ENCODE measurements around the gene HRH2. TPM values are rescaled to one million over a fixed set of nuclear protein-coding genes. Genes with fewer than 3 reads are reported as not detected.
"Not testable (repeated sequence)": the region's sequence is repeated elsewhere in the genome, so short reads cannot be mapped to it uniquely, and the experiment has no call there.

HRH2 gene
- total and polyA plus RNA-seq, 2 donors (not counting 1 experiment from before 2014, with no cell fraction given): 0.46 TPM; not detected in 1

DNA sequence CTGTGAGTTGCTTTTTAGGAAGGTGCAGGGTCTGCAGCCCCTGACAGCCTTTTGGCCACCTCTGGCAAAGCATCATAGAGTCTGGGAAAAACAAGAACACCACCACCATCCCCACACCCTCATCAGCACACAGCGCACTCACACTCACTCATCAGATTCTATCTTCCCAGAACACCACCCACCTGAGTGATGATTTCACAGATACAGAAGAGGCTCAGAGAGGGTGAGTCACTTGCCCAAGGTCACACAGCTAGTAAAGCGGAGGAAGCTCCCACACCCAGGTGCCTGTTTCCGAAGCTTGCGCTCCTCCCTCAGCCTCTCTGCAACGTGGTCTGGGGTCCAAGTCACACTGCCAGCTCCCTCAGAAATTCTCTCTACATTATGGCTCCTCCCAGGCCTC is 41.8 kb upstream of the HRH2 start:
- POLR2A ChIA-PET: no interaction called here

DNA sequence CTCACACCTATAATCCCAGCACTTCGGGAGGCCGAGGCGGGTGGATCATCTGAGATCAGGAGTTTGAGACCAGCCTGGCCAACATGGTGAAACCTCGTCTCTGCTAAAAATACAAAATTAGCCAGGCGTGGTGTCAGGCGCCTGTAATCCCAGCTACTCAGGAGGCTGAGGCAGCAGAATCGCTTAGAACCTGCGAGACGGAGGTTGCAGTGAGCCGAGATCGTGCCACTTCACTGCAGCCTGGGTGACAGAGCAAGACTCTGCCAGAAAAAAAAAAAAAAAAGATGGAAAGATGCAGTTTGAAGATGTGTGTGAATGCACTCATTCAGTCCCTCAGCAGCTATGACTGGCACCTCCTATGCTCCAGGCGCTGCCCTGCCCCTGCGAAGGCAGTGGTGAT is 41.3 kb upstream of the HRH2 start:
- H3K27me3 Mint-ChIP-seq; DNase-seq; intact Hi-C loops (cut with micrococcal nuclease); ATAC-seq (ENCODE audit: low read depth); H3K9ac ChIP-seq (ENCODE audit: low read length); H3K4me3 ChIP-seq (ENCODE audit: control extremely low read depth in 1 of 5, extremely low read depth in 1 of 5, insufficient read depth in 1 of 5, low read depth in 2 of 5, low read length in 4 of 5); H3K36me3 ChIP-seq (replicated peaks in 1 of 2; ENCODE audit: control extremely low read depth in 1 of 2, control insufficient read depth in 1 of 2, extremely low read depth in 1 of 2, insufficient read depth in 2 of 2, low read length in 1 of 2); H2AFZ ChIP-seq (ENCODE audit: insufficient read depth, low read depth, low read length, poor library complexity, severe bottlenecking); H3K4me2 ChIP-seq (replicated peaks; ENCODE audit: low read depth, low read length, poor library complexity, severe bottlenecking); H4K20me1 ChIP-seq (ENCODE audit: control insufficient read depth, insufficient read depth, low read length, poor library complexity, severe bottlenecking); H3K9me3 ChIP-seq (ENCODE audit: control extremely low read depth in 1 of 3, control insufficient read depth in 2 of 3, insufficient read depth in 1 of 3, low read length in 2 of 3); H3K4me1 ChIP-seq (ENCODE audit: control insufficient read depth in 2 of 2, insufficient read depth in 2 of 2, low read length in 2 of 2); POLR2A ChIA-PET; H3K4me3 Mint-ChIP-seq; H3K9me3 Mint-ChIP-seq (ENCODE audit: insufficient read depth); H3K27ac ChIP-seq (ENCODE audit: low read length in 2 of 2); H3K4me1 Mint-ChIP-seq; H3K27me3 ChIP-seq (replicated peaks in 1 of 4; ENCODE audit: control extremely low read depth in 1 of 4, control insufficient read depth in 3 of 4, insufficient read depth in 4 of 4, low read length in 3 of 4); H3K79me2 ChIP-seq (ENCODE audit: control insufficient read depth, insufficient read depth, low read length); CTCF ChIA-PET; H3K27ac Mint-ChIP-seq: not testable (repeated sequence)
- 95% methylated on average over 12 of the region's 13 CpGs for WGBS (ENCODE audit: insufficient coverage)

More for the DNA sequence above, 41.8 kb upstream of the HRH2 start:
- H3K4me2 ChIP-seq (replicated peaks; ENCODE audit: low read depth, low read length, poor library complexity, severe bottlenecking): no peak overlapping the region
- Mint-ChIP-seq H3K4me1 (no peaks in the 10 kb centered on the region), H3K27me3 (peaks cover 5% of the 10 kb centered on the region), H3K27ac (no peak overlapping the region), H3K9me3 (ENCODE audit: insufficient read depth) (peaks cover 4% of the 10 kb centered on the region), H3K4me3 (no peak overlapping the region)
- no peak overlapping the region for H2AFZ ChIP-seq (ENCODE audit: insufficient read depth, low read depth, low read length, poor library complexity, severe bottlenecking)
- H3K9ac ChIP-seq (ENCODE audit: low read length): no peak overlapping the region
- ATAC-seq (ENCODE audit: low read depth) (no peak), DNase-seq (no peak)
- WGBS (ENCODE audit: insufficient coverage): 100% methylated on average over 4 of the region's 5 CpGs
- H3K27me3 ChIP-seq (replicated peaks in 1 of 4; ENCODE audit: control extremely low read depth in 1 of 4, control insufficient read depth in 3 of 4, insufficient read depth in 4 of 4, low read length in 3 of 4): no peaks in the 10 kb centered on the region
- H3K4me1 ChIP-seq (ENCODE audit: control insufficient read depth in 2 of 2, insufficient read depth in 2 of 2, low read length in 2 of 2): no peaks in the 10 kb centered on the region
- intact Hi-C loops (cut with micrococcal nuclease): no loop called here
- CTCF ChIA-PET: no interaction called here
- H3K79me2 ChIP-seq (ENCODE audit: control insufficient read depth, insufficient read depth, low read length): no peaks in the 10 kb centered on the region
- no peaks in the 10 kb centered on the region for H3K36me3 ChIP-seq (replicated peaks in 1 of 2; ENCODE audit: control extremely low read depth in 1 of 2, control insufficient read depth in 1 of 2, extremely low read depth in 1 of 2, insufficient read depth in 2 of 2, low read length in 1 of 2)
- no peak overlapping the region for H3K4me3 ChIP-seq (ENCODE audit: control extremely low read depth in 1 of 5, extremely low read depth in 1 of 5, insufficient read depth in 1 of 5, low read depth in 2 of 5, low read length in 4 of 5)
- H4K20me1 ChIP-seq (ENCODE audit: control insufficient read depth, insufficient read depth, low read length, poor library complexity, severe bottlenecking): no peaks in the 10 kb centered on the region
- no peaks in the 10 kb centered on the region for H3K9me3 ChIP-seq (ENCODE audit: control extremely low read depth in 1 of 3, control insufficient read depth in 2 of 3, insufficient read depth in 1 of 3, low read length in 2 of 3)
- TF ChIP-seq, protein P1, sequence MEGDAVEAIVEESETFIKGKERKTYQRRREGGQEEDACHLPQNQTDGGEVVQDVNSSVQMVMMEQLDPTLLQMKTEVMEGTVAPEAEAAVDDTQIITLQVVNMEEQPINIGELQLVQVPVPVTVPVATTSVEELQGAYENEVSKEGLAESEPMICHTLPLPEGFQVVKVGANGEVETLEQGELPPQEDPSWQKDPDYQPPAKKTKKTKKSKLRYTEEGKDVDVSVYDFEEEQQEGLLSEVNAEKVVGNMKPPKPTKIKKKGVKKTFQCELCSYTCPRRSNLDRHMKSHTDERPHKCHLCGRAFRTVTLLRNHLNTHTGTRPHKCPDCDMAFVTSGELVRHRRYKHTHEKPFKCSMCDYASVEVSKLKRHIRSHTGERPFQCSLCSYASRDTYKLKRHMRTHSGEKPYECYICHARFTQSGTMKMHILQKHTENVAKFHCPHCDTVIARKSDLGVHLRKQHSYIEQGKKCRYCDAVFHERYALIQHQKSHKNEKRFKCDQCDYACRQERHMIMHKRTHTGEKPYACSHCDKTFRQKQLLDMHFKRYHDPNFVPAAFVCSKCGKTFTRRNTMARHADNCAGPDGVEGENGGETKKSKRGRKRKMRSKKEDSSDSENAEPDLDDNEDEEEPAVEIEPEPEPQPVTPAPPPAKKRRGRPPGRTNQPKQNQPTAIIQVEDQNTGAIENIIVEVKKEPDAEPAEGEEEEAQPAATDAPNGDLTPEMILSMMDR (IDR thresholded peaks at IDR 0.05): no peak
- no peak for TF ChIP-seq EZH2 (IDR thresholded peaks at IDR 0.05; ENCODE audit: borderline replicate concordance, insufficient read depth, low read depth, low read length, poor library complexity, severe bottlenecking)
- no peak overlapping the region for H3K27ac ChIP-seq (ENCODE audit: low read length in 2 of 2)
